ENCODE results near the gene HOXD11. TPM values are rescaled to one million over a fixed set of nuclear protein-coding genes. Genes with fewer than 3 reads are reported as not detected.

Gene HOXD11
- polyA plus RNA-seq, 1 donor from 2014 or later: not detected

DNA sequence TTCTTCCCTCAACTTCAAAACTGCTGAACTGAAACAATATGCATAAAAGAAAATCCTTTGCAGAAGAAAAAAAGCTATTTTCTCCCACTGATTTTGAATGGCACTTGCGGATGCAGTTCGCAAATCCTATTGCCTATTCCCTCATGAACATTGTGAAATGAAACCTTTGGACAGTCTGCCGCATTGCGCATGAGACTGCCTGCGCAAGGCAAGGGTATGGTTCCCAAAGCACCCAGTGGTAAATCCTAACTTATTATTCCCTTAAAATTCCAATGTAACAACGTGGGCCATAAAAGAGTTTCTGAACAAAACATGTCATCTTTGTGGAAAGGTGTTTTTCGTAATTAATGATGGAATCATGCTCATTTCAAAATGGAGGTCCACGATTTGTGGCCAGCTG, 30.8 kb downstream of the HOXD11 start:
- Histone ChIP-seq H2AFZ (ENCODE audit: low read depth, low read length) (no peak overlapping the region), H3K4me2 (ENCODE audit: low read length) (no peak overlapping the region), H3K79me2 (replicated peaks; ENCODE audit: insufficient read depth, low read length) (no peaks in the 10 kb centered on the region), H3K27ac (ENCODE audit: low read length) (no peak overlapping the region), H3K9me3 (ENCODE audit: low read length) (peaks cover 4% of the 10 kb centered on the region), H3K9ac (ENCODE audit: low read length) (no peak overlapping the region), H3K4me3 (ENCODE audit: low read length) (no peak overlapping the region), H3K36me3 (ENCODE audit: insufficient read depth, low read length) (no peaks in the 10 kb centered on the region), H3K27me3 (ENCODE audit: insufficient read depth, low read depth, low read length) (peaks cover 100% of the 10 kb centered on the region), H3K9me2 (ENCODE audit: insufficient read depth, low read length) (no peaks in the 10 kb centered on the region), H3F3A (ENCODE audit: insufficient read depth, low read length, poor library complexity, severe bottlenecking) (no peaks in the 10 kb centered on the region), H4K20me1 (ENCODE audit: insufficient read depth) (no peaks in the 10 kb centered on the region)
- TF ChIP-seq MXI1 (conservative IDR thresholded peaks at IDR 0.05; ENCODE audit: poor library complexity, severe bottlenecking) (no peak), CTCF (IDR thresholded peaks at IDR 0.05; ENCODE audit: poor library complexity, severe bottlenecking) (no peak), SMC3 (conservative IDR thresholded peaks at IDR 0.05; ENCODE audit: poor library complexity) (no peak), EP300 (conservative IDR thresholded peaks at IDR 0.05; ENCODE audit: poor library complexity, severe bottlenecking) (no peak), POLR2AphosphoS5 (IDR thresholded peaks at IDR 0.05) (no peak), EZH2 (IDR thresholded peaks at IDR 0.05; ENCODE audit: borderline replicate concordance, insufficient read depth, low read length, poor library complexity, severe bottlenecking) (no peak), TAF1 (IDR thresholded peaks at IDR 0.05; ENCODE audit: low read depth) (no peak), RAD21 (conservative IDR thresholded peaks at IDR 0.05) (no peak)
- TF ChIP-seq, protein P1, sequence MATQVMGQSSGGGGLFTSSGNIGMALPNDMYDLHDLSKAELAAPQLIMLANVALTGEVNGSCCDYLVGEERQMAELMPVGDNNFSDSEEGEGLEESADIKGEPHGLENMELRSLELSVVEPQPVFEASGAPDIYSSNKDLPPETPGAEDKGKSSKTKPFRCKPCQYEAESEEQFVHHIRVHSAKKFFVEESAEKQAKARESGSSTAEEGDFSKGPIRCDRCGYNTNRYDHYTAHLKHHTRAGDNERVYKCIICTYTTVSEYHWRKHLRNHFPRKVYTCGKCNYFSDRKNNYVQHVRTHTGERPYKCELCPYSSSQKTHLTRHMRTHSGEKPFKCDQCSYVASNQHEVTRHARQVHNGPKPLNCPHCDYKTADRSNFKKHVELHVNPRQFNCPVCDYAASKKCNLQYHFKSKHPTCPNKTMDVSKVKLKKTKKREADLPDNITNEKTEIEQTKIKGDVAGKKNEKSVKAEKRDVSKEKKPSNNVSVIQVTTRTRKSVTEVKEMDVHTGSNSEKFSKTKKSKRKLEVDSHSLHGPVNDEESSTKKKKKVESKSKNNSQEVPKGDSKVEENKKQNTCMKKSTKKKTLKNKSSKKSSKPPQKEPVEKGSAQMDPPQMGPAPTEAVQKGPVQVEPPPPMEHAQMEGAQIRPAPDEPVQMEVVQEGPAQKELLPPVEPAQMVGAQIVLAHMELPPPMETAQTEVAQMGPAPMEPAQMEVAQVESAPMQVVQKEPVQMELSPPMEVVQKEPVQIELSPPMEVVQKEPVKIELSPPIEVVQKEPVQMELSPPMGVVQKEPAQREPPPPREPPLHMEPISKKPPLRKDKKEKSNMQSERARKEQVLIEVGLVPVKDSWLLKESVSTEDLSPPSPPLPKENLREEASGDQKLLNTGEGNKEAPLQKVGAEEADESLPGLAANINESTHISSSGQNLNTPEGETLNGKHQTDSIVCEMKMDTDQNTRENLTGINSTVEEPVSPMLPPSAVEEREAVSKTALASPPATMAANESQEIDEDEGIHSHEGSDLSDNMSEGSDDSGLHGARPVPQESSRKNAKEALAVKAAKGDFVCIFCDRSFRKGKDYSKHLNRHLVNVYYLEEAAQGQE (IDR thresholded peaks at IDR 0.05; ENCODE audit: borderline replicate concordance): no peak

DNA sequence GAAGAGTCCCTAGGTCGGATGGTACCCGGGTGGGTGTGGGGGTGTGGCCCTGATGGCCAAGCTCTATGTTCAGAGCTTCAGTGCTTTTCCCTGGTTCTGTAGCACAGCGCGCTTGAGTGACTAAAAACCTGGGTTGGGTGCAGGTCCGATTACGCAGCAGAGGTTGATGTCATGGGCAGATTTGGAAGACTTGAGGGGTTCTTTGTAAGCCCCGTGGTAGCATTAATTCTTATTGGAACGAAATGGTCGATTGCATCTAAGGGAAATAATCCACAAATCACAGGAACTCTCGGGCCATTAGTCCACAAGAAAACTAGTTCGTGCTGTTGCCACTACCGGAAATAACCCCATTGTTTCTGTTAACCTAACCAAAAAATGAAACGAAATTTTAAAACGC, 31.4 kb downstream of the HOXD11 start:
- no peaks in the 10 kb centered on the region for H3K79me2 ChIP-seq (replicated peaks; ENCODE audit: insufficient read depth, low read length)
- H3K9ac ChIP-seq (ENCODE audit: low read length): no peak overlapping the region
- H3K4me2 ChIP-seq (ENCODE audit: low read length): no peak overlapping the region
- TF ChIP-seq CTCF (IDR thresholded peaks at IDR 0.05; ENCODE audit: poor library complexity, severe bottlenecking) (no peak), TAF1 (IDR thresholded peaks at IDR 0.05; ENCODE audit: low read depth) (no peak), EP300 (conservative IDR thresholded peaks at IDR 0.05; ENCODE audit: poor library complexity, severe bottlenecking) (no peak), EZH2 (IDR thresholded peaks at IDR 0.05; ENCODE audit: borderline replicate concordance, insufficient read depth, low read length, poor library complexity, severe bottlenecking) (no peak), MXI1 (conservative IDR thresholded peaks at IDR 0.05; ENCODE audit: poor library complexity, severe bottlenecking) (no peak), SMC3 (conservative IDR thresholded peaks at IDR 0.05; ENCODE audit: poor library complexity) (no peak), RAD21 (conservative IDR thresholded peaks at IDR 0.05) (no peak), POLR2AphosphoS5 (IDR thresholded peaks at IDR 0.05) (no peak)
- TF ChIP-seq, protein P1 (IDR thresholded peaks at IDR 0.05; ENCODE audit: borderline replicate concordance): no peak
- no peak overlapping the region for H3K27ac ChIP-seq (ENCODE audit: low read length)
- no peaks in the 10 kb centered on the region for H3K36me3 ChIP-seq (ENCODE audit: insufficient read depth, low read length)
- H3K27me3 ChIP-seq (ENCODE audit: insufficient read depth, low read depth, low read length): peaks cover 100% of the 10 kb centered on the region
- H3F3A ChIP-seq (ENCODE audit: insufficient read depth, low read length, poor library complexity, severe bottlenecking): no peaks in the 10 kb centered on the region
- no peaks in the 10 kb centered on the region for H4K20me1 ChIP-seq (ENCODE audit: insufficient read depth)
- H2AFZ ChIP-seq (ENCODE audit: low read depth, low read length): no peak overlapping the region
- no peaks in the 10 kb centered on the region for H3K9me2 ChIP-seq (ENCODE audit: insufficient read depth, low read length)
- peaks cover 4% of the 10 kb centered on the region for H3K9me3 ChIP-seq (ENCODE audit: low read length)
- H3K4me3 ChIP-seq (ENCODE audit: low read length): no peak overlapping the region
